HK-2 (cell line): ENCODE measurements around the gene MACF1.

Source experiments
- DNase-seq: peaks from one replicate; pipeline ENCODE4 v3.0.0-alpha.2; 2018; ENCODE audit not compliant: unreplicated experiment

The MACF1 gene

DNA sequence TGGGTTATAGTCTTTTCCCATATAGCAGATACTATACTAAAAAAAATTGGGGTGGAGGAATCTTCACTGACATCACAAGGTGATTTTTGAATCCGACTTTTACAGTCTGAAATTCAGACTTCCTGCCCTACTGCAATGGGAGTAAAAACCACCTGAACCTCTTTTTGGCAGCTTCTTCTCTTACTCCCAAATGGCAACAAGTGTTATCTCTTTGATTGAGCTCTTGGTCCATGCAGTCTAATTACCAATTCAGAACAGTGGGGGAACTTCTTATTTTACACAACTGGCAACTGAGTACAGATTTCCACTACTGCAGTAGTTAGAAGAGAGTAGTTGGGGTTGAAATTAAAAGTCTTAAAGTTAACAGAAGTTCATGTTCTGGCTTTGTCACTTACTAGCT, 62.3 kb downstream of the MACF1 start:
- no peak for DNase-seq

- DNase-seq: no peak
These were observed 63.7 kb downstream of the MACF1 start for GRCh38 chr1:39268112-39268581.

GRCh38 chr1:39268906-39269305, 64.4 kb downstream of the MACF1 start:
- no peak for DNase-seq

- DNase-seq: no peak
These were observed 64.9 kb downstream of the MACF1 start for GRCh38 chr1:39269349-39269748.

DNA sequence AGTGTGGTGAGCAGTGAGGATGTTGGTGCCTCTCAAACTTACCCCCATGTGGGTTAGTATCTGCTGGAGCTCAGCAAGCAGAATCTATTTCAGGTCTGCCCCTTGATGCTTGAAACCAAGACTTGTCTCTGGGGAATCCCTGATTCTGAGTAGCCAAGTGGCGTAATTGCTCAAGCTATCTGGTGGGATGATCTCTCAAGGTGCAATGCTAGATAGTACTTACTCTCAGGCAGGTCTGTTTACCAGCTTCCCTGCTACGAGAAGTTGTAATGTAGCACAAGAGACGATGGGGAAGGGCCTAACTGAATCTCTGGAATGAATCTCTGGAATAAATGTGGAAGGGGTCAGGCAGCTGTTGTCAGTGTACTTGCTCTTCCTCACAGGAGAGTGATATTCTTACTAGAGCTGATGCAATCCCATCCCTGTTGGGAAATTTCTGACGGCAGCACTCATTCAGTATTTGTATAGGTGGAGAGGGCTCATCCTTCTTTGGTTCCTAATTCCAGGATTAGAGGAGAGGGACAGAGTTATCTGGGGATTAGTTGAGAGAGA, 65.4 kb downstream of the MACF1 start:
- DNase-seq: no peak

DNA sequence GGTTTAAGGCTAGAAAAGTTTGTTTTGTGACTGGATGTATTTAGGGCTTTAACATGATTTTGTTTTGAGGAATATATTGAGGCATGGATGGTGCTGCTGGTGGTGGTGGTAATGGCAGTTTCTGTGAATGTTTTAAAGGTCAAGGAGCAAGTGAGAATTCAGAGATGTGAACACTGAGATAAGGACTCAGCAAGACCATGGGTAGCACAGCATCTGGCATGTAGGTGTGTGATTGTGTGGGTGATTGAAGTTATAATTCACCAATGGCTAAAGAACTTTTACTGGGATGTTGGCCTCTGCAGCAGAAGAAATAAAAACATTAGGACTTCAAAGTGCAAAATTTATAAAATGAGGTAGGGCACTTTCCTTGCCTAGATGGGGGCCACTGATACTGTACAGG, 65.9 kb downstream of the MACF1 start:
- DNase-seq: no peak

DNA sequence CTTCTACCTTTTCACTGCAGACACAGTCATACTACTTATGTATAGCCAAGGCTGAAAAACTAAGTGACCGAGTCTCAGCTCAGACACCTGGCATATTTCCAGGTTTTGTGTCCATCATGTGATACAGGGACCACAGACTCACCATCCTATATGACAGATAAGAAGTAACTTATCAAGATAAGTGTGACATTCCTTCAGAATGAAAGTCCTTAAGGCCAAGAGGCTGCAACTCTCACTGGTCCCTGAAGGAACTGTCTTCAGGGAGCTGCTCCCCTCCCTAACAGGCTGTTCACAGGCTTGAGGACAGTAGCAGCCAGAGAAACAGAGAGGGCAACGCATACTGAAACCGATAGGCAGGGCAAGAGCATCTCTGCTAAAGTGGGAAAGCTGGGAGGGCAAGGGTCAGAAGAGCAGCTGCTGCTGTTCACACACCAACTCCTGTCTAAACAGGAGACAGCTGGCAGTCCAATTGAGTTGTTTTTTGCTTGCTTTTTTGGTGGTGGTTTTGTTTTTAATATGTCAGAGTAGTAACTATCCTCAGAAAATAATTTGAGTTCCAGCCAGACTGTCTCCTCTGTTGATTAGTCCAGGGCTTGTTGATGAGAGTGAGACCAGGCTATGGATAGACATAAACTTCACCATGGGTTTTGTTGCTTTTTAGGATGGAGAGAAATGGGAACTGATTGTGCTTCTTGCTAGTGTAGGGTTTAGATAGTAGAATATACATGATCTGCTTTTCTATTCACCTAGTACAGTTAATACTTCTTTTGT, 67.7 kb downstream of the MACF1 start:
- DNase-seq: no peak

- no peak for DNase-seq
These were observed 68.4 kb downstream of the MACF1 start for GRCh38 chr1:39272798-39273469.

DNA sequence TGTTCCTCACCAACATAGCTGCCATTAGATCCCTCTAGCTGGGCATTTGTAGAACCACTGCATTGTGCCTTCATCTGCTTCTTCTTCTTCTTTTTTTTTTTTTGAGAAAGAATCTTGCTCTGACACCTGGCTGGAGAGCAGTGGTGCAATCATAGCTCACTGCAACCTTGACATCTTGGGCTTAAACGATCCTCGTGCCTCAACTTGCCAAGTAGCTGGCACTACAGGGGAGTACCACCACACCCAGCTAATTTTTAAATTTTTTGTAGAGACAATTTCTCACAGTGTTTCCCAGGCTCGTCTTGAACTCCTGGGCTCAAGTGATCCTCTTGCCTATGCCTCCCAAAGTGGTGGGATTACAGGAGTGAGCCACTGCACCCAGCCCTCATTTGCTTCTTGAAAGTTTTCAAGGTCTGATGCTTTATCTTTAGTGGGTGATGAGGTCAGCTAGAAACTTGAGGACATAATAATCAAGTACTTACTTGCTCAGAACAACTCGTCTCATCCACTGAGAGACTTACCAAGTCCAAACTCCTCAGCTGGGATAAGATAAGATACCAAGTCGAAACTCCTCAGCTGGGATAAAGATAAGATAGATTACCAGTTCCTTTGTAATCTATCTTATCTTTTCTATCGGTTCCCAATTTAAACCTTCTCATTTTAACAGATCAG, 71.5 kb downstream of the MACF1 start:
- DNase-seq: no peak

- DNase-seq: no peak
These were observed 73.4 kb downstream of the MACF1 start for GRCh38 chr1:39277879-39278278.

DNA sequence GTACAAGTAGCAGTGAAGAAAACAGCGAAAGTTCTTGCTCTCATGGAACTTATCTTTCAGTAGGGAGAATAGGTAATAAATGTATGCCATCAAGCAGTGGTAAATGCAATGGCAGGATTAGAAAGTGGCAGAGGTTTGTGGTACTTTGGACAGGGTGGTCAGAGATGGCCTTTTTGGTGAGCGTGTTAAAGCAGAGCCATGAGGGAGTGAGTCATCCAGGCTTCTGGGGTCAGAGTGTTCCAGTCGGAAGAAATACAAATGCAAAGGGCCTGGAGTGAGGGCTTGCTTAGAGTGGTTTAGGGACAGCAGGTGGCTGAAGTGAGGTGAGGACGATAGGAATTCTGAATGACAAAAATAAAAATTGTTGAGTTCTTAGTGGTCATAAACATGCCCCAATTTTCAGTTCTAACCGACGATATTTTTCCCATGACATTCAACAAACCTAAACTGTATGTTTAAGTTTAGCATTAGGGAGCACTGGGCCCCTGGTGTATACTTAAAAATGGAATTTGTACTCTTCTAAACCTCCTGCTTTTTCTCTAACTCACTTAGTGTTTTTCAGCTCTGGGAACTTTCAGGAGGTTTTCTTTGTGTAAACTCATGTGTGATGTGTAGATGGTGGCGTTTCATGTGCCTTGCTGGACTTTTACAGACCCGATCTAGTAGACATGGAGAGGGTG, 78.2 kb downstream of the MACF1 start:
- DNase-seq: no peak

DNA sequence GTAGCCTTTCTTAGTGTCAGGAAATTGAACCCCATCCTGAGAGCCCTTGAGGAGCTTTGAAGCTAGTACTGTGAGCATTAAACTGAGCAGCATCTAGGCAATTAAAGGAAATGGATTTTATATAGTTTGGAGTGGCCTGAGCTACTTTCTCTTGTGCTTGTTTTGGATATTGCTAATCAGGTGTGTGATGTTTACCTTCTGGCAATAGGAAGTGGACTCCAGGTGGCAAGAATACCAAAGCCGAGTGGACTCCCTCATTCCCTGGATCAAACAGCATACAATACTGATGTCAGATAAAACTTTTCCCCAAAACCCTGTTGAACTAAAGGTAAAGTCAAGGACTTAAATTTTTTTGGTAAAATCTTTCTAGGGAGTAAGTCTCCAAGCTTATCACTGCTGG, 79.4 kb downstream of the MACF1 start:
- DNase-seq: no peak

DNA sequence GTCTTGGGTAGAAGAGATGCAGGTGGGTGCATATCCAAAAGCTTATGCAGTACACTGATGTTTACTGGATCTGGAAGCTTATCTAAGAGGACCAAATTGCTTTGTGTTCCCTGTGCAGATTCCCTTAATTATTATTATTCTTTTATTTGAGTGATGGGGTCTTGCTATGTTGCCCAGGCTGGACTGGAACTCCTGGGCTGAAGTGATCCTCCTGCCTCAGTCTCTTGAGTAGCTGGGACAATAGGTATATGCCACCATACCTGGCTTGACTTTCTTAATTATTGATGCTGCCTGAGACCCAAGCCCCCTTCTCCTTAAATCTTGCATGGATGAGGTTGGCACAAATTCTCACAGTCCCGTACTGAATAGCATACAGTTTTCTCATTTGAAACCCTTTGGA, 83.0 kb downstream of the MACF1 start:
- DNase-seq: no peak

DNA sequence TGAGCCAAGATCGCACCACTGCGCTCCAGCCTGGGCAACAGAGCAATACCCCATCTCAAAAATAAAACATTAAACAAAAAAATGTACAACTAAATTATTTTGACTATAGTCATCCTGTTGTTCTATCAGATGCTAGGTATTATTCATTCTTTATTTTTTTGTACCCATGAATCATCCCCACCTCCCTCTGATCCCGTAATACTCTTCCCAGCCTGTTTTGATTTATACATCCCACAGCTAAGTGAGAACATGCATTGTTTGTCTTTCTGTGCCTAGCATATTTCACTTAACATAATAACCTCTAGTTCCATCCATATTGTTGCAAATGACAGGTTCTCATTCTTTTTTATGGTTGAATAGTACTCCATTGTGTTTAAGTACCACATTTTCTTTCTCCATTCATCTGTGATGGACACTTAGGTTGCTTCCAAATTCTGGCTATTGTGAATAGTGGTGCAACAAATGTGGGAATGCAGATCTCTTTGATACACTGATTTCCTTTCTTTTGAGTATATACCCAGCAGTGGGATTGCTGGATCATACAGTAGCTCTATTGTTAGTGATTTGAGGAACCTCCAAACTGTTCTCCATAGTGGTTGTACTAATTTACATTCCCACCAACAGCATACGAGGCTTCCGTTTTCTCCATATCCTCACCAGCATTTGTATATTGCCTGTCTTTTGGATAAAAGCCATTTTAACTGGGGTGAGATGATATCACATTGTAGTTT, 84.4 kb downstream of the MACF1 start:
- DNase-seq: no peak

DNA sequence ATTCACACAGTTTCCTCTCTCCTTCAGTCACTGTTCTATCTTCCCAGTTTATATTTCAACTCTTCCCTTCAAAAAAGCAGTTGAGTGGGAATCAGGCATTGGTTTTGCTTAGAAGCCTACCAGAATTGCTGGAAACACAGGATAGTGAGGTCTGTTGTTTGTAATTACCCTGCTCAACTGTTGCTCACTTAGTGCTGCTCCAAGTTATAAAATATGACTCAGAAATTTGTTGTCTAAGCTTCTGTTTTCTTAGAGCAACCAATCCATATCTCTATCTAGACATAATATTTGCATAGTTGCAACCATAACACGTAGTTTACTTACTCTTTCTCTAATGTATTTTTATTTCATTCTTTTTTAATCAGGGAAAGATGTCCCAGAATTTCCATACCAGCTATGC, 87.9 kb downstream of the MACF1 start:
- no peak for DNase-seq

DNA sequence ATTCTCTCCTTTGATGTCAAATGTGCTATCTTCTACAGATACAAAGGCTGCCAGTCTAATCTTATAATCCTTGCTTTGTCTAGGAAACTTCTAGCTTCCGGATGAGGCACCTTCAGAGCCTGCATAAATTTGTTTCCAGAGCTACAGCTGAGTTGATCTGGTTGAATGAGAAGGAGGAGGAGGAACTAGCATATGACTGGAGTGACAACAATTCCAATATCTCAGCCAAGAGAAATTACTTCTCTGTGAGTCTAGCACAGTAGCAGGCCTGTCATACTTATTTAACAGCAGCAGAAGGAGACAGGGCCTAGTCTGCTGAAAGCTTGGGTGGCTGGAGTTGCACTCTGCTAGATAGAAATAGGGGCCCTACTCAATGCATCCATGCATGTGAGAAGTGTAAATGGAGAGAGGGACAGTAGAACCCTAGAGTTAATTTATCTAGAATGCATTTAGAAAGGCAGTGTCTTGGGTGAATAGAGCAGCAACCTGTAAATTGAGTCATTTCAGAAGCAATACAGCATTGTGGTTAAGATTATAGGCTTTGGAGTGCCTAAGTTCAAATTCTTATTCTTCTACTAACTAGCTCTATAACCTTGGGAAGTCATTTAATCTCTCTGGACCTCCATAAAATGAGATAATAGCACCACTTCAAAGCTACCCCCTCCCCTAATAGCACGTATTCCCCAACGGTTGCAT, 89.0 kb downstream of the MACF1 start:
- no peak for DNase-seq

- no peak for DNase-seq
These were observed 90.0 kb downstream of the MACF1 start for GRCh38 chr1:39294531-39294930.

GRCh38 chr1:39295901-39296300, 91.4 kb downstream of the MACF1 start:
- no peak for DNase-seq

DNA sequence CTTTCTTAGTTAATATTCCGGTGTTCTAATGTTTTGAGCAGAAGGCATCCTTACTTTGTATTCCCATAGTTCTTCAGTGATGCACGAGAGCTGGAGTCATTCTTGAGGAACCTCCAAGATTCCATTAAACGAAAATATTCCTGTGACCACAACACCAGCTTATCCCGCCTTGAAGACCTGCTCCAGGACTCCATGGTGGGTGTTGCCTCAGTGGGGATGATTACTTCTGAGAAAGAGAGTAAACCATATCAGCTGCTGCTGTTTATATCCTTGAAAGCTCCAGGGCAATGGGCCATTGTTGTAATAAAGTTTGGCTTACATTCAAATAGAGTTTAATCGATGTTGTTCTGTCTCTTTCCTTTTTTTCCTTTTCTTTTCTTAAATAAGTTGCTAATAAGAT, 93.1 kb downstream of the MACF1 start:
- DNase-seq: no peak

GRCh38 chr1:39301606-39302005, 97.1 kb downstream of the MACF1 start:
- no peak for DNase-seq

GRCh38 chr1:39305555-39305954, 101.1 kb downstream of the MACF1 start:
- no peak for DNase-seq
